Femur (tissue), 1 donor: Measurements from ENCODE around the gene MUC3A.
"Not testable (repeated sequence)": the region's sequence is repeated elsewhere in the genome, so short reads cannot be mapped to it uniquely, and the experiment has no call there.

Source experiments
- DNase-seq: peaks from one replicate; pipeline ENCODE4 v3.0.0-alpha.2; 2017

The MUC3A gene

DNA sequence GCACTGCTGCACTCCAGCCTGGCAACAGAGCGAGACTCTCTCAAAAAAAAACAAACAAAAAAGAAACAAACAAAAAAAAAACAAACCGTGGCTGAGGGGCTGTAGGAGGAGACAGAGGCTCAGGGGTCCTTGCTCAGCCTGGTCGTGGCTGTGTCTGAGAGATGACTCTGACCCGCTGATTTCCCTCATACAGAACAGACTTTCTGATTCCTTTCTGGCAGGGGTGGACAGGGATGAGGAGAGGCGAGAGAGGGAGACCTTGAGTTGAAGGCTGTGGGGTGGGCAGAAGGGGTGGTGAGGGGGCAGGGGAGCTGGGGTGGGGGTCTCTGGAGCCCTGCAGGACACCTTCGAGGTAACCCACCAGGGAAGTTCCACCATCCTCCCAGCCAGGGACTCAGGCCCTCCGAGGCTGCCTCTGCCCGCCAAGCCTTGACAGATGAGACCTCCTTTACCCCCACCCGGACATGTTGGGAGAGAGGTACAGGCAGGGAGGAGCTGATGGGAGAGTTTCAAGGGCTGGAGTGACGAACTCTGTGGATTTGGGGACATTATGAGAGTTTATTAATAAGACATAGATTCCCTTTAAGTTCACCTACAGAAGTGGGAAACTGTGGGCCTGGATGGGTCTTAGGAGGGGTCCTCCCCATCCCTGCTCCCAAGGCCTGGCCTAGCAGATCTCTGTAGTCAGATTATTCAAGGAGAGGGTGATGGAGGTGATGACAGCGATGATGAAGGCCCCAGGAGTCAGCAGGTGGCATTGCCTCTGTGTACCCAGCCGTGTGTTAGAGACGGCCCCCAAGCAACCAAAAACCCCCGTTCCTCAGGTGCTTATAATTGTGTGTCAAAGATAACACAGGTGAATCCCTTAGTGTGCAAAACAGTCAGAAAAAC lies 22.0 kb downstream of the MUC3A start:
- no peak for DNase-seq

DNA sequence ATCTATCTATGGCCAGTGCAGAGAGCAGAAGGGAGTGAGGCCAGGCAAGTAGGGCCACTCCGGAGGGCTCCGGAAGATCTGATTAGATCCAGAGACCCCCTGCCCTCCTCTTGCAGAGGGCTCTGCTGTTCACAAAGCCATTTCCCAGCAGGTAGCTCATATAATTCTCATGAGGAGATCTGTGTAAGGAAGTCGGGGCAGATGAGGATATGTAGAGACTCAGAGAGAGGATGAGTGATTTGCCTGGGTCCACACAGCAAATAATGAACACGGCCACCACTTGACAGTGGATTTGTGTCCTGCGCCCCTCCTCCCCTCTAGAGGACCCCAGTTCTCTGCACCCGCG lies 22.6 kb downstream of the MUC3A start:
- DNase-seq = no peak

DNA sequence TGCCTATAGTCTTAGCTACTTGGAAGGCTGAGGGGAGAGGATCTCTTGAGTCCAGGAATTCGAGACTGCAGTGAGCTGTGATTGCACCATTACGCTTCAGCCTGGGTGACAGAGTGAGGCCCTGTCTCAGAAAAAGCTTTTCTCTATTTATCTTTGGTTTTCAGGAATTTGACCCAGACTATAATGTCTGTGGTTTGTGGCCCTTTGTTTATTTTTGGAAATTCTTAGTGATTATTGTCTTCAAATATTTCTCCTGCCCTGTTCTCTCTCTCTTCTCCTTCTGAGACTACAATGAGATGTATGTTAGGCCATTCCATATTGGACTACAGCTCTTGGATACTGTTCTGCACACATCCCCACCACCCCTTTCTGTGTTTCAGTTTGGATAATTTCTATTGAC lies 24.7 kb downstream of the MUC3A start:
- no peak for DNase-seq

DNA sequence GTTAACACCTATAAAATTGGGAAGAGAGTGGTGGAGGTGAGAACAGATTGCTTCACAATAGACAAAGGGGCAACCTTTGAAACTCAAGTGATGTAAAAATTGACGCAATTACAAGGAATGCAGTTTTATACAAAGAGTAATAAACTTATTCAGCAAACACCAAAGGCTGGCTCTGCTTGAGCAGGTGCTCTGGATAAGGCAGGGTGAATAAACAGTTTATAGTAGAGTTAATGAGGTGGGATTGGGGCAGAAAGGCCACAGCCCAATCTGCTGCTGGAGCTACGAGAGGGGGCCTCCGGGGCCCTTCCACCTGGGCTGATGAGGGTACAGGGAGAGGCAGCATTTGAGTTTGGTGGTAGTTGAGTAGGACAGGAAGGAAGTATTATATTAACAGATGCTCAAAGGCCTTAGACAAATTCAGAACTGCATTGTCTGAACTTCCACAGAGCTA lies 26.1 kb downstream of the MUC3A start:
- no peak for DNase-seq

DNA sequence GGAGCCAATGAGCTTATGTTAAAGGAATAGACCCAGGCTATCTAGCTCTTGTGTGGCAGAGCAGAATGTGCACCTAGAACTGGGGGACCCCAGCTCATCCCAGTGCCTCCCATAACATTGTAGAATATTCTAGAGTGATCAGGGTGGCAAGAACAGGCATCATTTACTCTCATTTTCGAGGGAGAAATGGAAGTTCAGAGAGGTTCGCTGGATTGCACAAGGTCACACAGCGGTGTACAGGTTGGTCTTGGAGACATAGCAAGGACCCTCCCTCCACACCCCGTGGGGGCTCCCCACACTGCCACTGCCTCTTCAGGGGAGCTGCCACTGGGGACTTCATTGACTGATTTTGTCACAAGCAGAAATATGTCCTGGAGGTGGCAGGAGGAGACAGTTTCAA lies 29.0 kb downstream of the MUC3A start:
- no peak for DNase-seq

DNA sequence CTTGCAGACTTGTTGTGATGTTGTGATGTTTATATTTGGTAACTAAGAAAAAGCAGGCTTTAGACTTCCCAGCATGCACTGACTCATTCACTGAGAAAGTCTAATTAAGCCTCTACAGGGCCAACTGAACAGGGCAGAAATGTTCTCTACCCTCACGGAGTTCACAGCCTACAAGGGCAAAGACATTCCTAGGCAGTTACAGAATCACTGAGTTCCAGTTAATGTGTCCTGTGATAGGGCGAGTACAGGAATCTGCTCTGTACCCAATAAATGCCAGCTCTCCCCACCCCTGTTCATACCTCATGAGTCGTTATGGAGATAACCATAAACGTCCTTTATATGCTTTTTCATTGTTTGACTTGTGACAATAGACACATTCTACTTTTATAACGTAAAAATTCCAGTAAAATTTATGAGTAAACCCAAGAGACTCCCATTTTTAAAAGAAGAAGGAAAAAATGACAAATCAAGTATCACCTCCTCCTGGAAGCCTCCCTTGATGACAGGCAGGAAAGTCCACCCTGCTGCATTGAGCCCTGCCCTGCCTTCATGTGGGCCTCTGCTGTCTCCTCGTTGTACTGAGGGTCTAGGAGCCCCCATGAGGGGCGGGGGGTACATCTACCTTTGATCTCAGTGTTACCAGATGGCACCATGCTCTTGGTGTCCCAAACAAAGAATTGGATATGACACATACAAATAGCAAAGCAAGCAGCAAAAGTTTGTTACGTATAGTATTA lies 34.3 kb downstream of the MUC3A start:
- no peak for DNase-seq

DNA sequence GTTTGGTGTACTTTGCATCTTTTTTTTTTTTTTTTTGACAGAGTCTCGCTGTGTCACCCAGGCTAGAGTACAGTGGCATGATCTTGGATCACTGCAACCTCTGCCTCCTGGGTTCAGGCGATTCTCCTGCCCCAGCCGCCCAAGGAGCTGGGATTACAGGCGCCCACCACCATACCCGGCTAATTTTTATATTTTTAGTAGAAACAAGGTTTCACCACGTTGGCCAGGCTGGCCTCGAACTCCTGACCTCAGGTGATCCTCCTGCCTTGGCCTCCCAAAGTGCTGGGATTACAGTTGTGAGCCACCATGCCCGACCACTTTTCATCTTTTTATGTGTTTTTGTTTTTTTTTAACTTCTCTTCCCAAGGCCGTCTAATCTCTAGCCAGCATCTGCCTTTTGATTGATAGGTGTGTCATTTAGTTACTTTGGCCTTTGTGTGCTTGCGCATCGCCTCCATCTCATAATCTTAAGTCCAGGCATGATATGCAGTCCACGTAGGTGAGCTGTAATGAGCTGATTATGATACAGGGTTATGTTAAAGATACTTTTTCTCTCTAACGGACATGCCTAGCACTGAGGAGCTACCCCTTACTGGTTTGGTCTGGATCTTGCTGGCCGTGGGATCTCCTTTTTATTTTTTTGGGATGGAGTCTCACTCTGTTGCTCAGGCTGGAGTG lies 35.0 kb downstream of the MUC3A start:
- DNase-seq = not testable (repeated sequence)

DNA sequence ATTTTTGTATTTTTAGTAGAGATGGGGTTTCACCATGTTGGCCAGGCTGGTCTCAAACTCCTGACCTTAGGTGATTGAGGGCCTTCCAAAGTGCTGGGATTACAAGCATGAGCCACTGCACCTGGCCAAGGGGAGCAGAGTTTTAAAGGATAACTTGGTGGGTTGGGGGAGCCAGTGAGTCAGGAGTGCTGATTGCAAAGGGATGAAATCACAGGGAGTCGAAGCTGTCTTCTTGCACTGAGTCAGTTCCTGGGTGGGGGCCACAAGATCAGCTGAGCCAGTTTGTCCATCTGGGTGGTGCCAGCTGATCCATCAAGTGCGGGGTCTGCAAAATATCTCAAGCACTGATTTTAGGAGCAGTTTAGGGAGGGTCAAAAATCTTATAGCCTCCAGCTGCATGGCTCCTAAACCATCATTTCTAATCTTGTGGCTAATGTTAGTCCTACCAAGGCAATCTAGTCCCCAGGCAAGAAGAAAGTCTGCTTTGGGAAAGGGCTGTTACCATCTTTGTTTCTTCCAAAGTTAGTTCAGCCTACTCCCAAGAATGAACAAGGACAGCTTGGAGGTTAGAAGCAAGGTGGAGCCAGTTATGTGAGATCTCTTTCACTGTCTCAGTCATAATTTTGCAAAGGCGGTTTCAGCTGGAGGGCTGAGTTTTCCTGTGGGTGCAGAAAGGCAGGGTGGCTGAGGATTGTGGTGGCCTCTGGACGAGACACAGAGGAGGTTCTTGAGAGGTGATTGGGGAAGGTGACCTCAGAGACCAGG lies 35.9 kb downstream of the MUC3A start:
- DNase-seq = not testable (repeated sequence)

DNA sequence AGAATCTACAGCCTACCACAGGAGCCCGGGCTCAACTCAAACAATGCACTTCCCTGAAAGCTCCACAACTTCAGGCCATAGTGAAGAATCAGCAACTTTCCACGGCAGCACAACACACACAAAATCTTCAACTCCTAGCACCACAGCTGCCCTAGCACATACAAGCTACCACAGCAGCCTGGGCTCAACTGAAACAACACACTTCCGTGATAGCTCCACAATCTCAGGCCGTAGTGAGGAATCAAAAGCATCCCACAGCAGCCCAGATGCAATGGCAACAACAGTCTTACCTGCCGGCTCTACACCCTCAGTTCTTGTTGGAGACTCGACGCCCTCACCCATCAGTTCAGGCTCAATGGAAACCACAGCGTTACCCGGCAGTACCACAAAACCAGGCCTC lies 42.3 kb downstream of the MUC3A start:
- no peak for DNase-seq

DNA sequence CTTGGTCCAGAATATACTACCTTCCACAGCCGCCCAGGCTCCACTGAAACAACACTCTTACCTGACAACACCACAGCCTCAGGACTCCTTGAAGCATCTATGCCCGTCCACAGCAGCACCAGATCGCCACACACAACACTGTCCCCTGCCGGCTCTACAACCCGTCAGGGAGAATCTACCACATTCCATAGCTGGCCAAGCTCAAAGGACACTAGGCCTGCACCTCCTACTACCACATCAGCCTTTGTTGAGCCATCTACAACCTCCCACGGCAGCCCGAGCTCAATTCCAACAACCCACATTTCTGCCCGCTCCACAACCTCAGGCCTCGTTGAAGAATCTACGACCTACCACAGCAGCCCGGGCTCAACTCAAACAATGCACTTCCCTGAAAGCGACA lies 42.9 kb downstream of the MUC3A start:
- not testable (repeated sequence) for DNase-seq

DNA sequence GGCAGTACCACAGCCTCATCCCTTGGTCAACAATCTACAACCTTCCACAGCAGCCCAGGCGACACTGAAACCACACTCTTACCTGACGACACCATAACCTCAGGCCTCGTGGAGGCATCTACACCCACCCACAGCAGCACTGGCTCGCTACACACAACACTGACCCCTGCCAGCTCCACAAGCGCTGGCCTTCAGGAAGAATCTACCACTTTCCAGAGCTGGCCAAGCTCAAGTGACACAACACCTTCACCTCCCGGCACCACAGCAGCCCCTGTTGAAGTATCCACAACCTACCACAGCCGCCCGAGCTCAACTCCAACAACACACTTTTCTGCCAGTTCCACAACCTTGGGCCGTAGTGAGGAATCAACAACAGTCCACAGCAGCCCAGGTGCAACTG lies 45.3 kb downstream of the MUC3A start:
- not testable (repeated sequence) for DNase-seq

DNA sequence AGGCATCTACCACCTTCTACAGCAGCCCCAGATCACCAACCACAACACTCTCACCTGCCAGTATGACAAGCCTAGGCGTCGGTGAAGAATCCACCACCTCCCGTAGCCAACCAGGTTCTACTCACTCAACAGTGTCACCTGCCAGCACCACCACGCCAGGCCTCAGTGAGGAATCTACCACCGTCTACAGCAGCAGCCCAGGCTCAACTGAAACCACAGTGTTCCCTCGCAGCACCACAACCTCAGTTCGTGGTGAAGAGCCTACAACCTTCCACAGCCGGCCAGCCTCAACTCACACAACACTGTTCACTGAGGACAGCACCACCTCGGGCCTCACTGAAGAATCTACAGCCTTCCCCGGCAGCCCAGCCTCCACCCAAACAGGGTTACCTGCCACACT lies 49.2 kb downstream of the MUC3A start:
- not testable (repeated sequence) for DNase-seq

DNA sequence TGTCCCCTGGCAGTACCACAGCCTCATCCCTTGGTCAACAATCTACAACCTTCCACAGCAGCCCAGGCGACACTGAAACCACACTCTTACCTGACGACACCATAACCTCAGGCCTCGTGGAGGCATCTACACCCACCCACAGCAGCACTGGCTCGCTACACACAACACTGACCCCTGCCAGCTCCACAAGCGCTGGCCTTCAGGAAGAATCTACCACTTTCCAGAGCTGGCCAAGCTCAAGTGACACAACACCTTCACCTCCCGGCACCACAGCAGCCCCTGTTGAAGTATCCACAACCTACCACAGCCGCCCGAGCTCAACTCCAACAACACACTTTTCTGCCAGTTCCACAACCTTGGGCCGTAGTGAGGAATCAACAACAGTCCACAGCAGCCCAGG lies 50.0 kb downstream of the MUC3A start:
- not testable (repeated sequence) for DNase-seq

DNA sequence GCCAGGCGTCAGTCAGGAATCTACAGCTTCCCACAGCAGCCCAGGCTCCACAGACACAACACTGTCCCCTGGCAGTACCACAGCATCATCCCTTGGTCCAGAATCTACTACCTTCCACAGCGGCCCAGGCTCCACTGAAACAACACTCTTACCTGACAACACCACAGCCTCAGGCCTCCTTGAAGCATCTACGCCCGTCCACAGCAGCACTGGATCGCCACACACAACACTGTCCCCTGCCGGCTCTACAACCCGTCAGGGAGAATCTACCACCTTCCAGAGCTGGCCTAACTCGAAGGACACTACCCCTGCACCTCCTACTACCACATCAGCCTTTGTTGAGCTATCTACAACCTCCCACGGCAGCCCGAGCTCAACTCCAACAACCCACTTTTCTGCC lies 50.7 kb downstream of the MUC3A start:
- not testable (repeated sequence) for DNase-seq

DNA sequence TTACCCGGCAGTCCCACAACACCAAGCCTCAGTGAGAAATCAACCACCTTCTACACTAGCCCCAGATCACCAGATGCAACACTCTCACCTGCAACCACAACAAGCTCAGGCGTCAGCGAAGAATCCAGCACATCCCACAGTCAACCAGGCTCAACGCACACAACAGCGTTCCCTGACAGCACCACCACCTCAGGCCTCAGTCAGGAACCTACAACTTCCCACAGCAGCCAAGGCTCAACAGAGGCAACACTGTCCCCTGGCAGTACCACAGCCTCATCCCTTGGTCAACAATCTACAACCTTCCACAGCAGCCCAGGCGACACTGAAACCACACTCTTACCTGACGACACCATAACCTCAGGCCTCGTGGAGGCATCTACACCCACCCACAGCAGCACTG lies 53.0 kb downstream of the MUC3A start:
- not testable (repeated sequence) for DNase-seq

DNA sequence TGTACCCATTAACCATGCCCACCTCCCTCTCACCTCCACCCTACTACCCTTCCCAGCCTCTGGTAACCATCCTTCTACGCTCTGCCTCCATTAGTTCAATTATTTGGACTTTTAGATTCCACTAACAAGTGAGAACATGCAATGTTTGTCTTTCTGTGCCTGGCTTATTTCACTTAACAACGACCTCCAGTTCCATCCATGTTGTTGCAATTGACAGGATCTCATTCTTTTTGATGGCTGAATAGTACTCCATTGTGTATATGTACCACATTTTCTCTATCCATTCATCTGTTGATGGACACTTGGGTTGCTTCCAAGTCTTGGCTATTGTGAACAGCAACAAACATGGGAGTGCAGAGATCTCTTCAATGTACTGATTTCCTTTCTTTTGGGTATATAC lies 58.0 kb downstream of the MUC3A start:
- DNase-seq = not testable (repeated sequence)

DNA sequence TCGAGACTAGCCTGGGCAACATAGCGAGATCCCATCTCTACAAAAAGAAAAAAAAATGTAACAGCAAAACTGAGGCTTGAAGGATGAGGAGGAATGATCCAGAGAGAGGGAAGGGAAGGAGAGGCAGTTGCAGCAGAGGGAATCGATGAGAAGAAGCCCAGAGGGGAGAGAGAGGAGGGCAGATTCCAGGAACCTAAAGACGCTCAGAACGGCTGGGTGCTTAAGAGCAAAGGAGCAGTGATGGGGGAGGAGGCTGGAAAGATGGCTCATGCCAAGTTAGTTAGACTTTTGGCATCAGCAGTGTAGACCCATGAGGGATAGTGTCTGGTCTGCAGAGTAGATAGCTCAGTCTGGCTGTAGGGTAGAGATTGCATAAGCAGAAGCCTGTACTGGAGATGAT lies 60.3 kb downstream of the MUC3A start:
- DNase-seq = no peak

DNA sequence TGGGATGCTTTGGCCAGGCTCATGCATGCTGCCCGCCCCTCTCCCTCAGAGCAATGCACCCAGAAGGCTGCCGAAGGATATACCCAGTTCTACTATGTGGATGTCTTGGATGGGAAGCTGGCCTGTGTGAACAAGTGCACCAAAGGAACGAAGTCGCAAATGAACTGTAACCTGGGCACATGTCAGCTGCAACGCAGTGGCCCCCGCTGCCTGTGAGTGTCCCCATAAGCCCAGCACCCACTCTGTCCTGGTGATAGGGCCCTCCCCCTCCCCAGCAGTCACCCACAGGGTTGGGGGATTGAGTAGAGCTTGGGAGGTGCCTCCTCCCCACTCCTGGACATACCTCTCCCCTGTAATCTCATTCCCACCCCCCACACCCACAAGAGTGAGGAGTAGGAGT lies 63.6 kb downstream of the MUC3A start:
- DNase-seq = no peak

DNA sequence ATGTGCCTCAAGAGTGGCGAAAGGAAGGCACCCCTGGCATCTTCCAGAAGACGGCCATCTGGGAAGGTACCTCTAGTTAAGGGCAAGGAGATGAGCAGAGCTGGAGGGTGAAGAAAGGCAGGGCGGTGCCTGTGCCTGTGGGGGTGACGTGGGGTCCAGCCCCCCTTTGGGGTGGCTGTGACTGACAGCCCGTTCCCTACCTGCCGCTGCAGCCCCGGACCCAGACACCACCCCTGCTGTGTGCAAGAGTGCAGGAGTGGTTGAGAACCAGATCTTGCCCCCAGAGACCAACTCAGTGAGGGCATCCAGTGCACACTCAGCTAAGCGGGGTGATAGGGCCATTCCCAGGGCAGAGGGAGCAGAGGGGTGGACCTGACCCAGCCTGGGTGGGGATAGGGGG lies 66.3 kb downstream of the MUC3A start:
- no peak for DNase-seq

DNA sequence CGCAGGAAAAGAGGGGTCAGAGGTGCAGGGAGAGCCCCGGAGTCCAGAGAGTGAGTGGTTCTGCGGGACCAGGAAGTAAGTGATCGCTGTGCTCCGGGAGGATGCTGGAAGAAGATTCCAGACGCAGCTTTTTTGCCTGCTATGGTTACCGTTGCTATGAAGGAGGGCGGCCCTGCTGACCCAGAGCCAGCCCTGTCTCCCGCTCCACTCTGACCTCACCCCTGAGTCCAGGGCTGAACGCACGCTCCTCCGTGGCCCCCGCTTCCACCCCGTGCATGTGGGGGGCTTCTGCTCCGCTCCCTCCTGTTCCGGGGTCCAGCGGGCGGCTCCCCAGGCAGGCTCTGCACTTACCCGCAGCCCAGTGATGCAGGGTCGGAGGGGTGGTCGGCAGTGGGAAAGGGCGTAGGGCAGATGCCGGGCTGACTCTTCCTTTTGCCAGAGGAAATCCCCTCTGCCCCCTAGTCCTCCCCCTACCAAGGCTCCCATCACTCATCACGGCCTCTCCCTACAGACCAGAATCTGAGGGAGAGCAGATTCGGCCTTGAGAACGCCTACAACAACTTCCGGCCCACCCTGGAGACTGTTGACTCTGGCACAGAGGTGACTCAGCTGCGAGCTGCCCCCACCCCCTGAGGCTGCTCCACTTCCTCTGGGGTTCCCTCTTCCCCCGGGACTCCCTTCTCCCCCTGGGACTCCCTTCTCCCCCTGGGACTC lies 67.9 kb downstream of the MUC3A start:
- peak; percentile 90 for DNase-seq
